Parathyroid adenoma (tissue), 2 donors: ENCODE results near the gene TF.

ENCODE experiments used
- H2AFZ ChIP-seq: fragments of 300-600 bp; sonication (generic); one replicate; pipeline ENCODE4 v1.7.0; 2017; ENCODE audit warnings: antibody characterized with exemption, mild to moderate bottlenecking
- H3K27ac ChIP-seq: fragments of 300-600 bp; sonication (generic); one replicate; pipeline ENCODE4 v1.7.0; 2017
- H3K27me3 ChIP-seq: fragments of 300-600 bp; sonication (generic); one replicate; pipeline ENCODE4 v1.7.0; 2017; ENCODE audit warnings: low read length; ENCODE audit not compliant: control insufficient read depth, insufficient read depth
- H3K36me3 ChIP-seq: fragments of 300-600 bp; sonication (generic); one replicate; pipeline ENCODE4 v1.7.0; 2017; ENCODE audit warnings: low read length; ENCODE audit not compliant: control insufficient read depth, insufficient read depth
- H3K4me1 ChIP-seq: fragments of 300-600 bp; sonication (generic); one replicate; pipeline ENCODE4 v1.7.0; 2017; ENCODE audit warnings: control low read depth
- H3K4me2 ChIP-seq: fragments of 300-600 bp; sonication (generic); one replicate; pipeline ENCODE4 v1.7.0; 2017; ENCODE audit warnings: low read length
- H3K4me3 ChIP-seq: fragments of 300-600 bp; sonication (generic); one replicate; pipeline ENCODE4 v1.7.0; 2017; ENCODE audit warnings: low read depth, low read length
- H3K79me2 ChIP-seq: fragments of 300-600 bp; sonication (generic); one replicate; pipeline ENCODE4 v1.7.0; 2017; ENCODE audit warnings: control low read depth
- H3K9ac ChIP-seq: fragments of 300-600 bp; sonication (generic); one replicate; pipeline ENCODE4 v1.7.0; 2017; ENCODE audit warnings: mild to moderate bottlenecking
- H3K9me3 ChIP-seq: fragments of 300-600 bp; sonication (generic); one replicate; pipeline ENCODE4 v1.7.0; 2017; ENCODE audit warnings: low read length; ENCODE audit not compliant: control insufficient read depth
- TF ChIP-seq, protein P1 (sequence below): fragments of 300-600 bp; sonication (generic); IDR thresholded peaks from one replicate; pipeline ENCODE4 v1.7.0; 2017; ENCODE audit warnings: antibody characterized with exemption, mild to moderate bottlenecking
- donor health status: primary hyperparathyroidism.

The TF gene

DNA sequence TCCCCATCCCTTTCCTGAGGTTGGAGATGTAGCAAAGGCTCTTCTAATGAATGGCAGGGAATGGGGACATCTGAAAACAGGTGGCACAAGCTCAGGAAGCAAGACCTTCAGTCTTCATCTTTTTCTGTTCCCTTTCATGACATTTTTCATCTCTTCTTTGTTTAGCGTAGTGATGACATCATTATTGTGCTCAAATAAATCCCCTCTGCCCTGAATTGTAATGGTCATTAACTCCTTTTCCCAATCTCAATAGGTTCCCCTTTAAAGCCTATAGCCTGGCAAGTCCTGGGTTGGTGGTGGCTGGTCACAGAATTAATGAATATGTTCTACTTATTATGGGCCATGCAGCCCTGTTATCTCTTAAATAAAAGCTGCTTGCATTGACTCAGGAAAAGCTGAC, 21.4 kb downstream of the TF start:
- Histone ChIP-seq H3K79me2 (no peaks in the 10 kb centered on the region), H3K27me3 (no peaks in the 10 kb centered on the region), H2AFZ (no peak overlapping the region), H3K36me3 (no peaks in the 10 kb centered on the region), H3K4me2 (no peak overlapping the region), H3K9ac (no peak overlapping the region), H3K4me1 (no peaks in the 10 kb centered on the region), H3K27ac (no peak overlapping the region), H3K4me3 (no peak overlapping the region), H3K9me3 (no peaks in the 10 kb centered on the region)
- TF ChIP-seq, protein P1, sequence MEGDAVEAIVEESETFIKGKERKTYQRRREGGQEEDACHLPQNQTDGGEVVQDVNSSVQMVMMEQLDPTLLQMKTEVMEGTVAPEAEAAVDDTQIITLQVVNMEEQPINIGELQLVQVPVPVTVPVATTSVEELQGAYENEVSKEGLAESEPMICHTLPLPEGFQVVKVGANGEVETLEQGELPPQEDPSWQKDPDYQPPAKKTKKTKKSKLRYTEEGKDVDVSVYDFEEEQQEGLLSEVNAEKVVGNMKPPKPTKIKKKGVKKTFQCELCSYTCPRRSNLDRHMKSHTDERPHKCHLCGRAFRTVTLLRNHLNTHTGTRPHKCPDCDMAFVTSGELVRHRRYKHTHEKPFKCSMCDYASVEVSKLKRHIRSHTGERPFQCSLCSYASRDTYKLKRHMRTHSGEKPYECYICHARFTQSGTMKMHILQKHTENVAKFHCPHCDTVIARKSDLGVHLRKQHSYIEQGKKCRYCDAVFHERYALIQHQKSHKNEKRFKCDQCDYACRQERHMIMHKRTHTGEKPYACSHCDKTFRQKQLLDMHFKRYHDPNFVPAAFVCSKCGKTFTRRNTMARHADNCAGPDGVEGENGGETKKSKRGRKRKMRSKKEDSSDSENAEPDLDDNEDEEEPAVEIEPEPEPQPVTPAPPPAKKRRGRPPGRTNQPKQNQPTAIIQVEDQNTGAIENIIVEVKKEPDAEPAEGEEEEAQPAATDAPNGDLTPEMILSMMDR, result no peak

DNA sequence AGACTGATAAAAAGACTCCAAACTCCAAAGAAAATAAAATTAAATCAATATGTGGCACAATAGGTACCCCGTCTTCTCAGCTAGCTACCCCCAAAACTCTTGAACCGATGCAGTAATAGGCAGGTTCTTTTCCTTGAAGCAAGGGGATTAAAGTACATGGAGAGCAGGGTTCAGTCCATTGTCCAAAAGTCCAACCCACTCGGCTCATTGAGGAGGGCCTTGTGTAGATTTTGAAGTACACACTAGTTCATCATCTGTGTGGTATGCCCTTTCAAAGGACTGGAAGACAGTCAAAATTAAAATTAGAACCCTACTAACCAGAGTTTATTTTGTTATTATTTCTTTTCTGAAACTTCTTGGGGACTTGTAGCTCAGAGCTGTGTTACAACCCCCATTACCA, 23.3 kb downstream of the TF start:
- no peak overlapping the region for H3K4me2 ChIP-seq
- H3K79me2 ChIP-seq, result no peaks in the 10 kb centered on the region
- H3K4me3 ChIP-seq, result no peak overlapping the region
- no peak overlapping the region for H2AFZ ChIP-seq
- no peaks in the 10 kb centered on the region for H3K27me3 ChIP-seq
- no peak overlapping the region for H3K9ac ChIP-seq
- no peaks in the 10 kb centered on the region for H3K36me3 ChIP-seq
- H3K9me3 ChIP-seq, result no peaks in the 10 kb centered on the region
- no peak overlapping the region for H3K27ac ChIP-seq
- TF ChIP-seq, protein P1, result no peak
- H3K4me1 ChIP-seq, result no peaks in the 10 kb centered on the region

DNA sequence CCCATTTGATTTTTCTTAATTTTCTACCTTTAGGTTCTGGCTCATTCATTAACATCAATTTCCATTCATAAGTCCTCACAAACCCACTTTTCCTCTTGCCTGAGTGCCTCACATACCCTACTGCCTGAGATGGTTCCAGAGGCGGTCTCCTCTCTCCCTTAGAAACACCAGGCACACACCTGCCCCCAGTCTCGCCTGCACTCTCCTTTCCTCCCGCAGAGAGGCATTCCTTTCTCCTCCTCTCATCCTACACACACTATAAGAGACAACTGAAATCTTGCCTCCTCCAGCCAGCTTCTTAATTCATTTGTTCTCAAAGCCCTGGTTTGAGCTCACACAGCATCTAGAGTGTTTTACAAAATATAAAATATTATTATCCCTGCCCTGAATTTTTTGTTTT, 27.5 kb downstream of the TF start:
- Histone ChIP-seq H3K36me3 (no peaks in the 10 kb centered on the region), H3K27me3 (no peaks in the 10 kb centered on the region), H3K79me2 (no peaks in the 10 kb centered on the region), H3K4me2 (no peak overlapping the region), H3K27ac (no peak overlapping the region), H3K9ac (no peak overlapping the region), H3K9me3 (no peaks in the 10 kb centered on the region), H3K4me1 (no peaks in the 10 kb centered on the region), H3K4me3 (no peak overlapping the region), H2AFZ (no peak overlapping the region)
- TF ChIP-seq, protein P1, result no peak

DNA sequence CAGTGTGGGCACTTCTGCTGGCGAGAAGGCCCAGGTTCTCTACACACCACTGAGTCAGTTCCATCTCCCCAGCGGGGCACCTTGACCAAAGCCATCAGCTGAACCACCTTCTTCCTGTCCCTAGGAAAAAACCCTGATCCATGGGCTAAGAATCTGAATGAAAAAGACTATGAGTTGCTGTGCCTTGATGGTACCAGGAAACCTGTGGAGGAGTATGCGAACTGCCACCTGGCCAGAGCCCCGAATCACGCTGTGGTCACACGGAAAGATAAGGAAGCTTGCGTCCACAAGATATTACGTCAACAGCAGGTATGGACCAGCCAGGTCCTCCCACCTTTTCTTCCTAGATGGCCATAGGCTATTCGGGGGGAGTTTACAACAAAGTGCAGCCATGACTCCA, 29.1 kb downstream of the TF start:
- no peaks in the 10 kb centered on the region for H3K36me3 ChIP-seq
- no peaks in the 10 kb centered on the region for H3K4me1 ChIP-seq
- H3K79me2 ChIP-seq, result no peaks in the 10 kb centered on the region
- no peaks in the 10 kb centered on the region for H3K27me3 ChIP-seq
- H3K4me2 ChIP-seq, result no peak overlapping the region
- no peak overlapping the region for H2AFZ ChIP-seq
- H3K4me3 ChIP-seq, result no peak overlapping the region
- no peaks in the 10 kb centered on the region for H3K9me3 ChIP-seq
- TF ChIP-seq, protein P1, result no peak
- H3K9ac ChIP-seq, result no peak overlapping the region
- no peak overlapping the region for H3K27ac ChIP-seq

DNA sequence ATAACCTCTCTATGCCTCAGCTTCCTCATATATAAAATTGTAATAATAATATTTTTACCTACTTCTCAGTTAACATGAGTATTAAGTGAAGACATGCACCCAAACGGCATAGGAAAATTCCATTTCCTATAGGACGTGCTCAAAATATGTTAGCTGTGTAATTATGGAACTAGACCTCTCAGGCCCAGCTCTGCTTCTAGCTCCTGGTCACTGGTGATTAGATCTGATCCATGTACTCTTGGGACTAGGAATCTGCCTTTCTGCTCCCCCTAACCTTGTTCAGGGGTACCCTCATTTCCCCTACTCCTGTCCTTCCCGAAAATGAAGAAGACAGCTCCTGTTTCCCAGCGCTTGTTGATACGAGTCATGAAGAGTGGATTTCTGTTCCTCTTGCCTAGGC, 29.6 kb downstream of the TF start:
- H3K9ac ChIP-seq, result no peak overlapping the region
- H3K4me3 ChIP-seq, result no peak overlapping the region
- H3K9me3 ChIP-seq, result no peaks in the 10 kb centered on the region
- H3K4me2 ChIP-seq, result no peak overlapping the region
- TF ChIP-seq, protein P1, result no peak
- H3K27me3 ChIP-seq, result no peaks in the 10 kb centered on the region
- no peaks in the 10 kb centered on the region for H3K4me1 ChIP-seq
- H3K36me3 ChIP-seq, result no peaks in the 10 kb centered on the region
- H3K79me2 ChIP-seq, result no peaks in the 10 kb centered on the region
- H2AFZ ChIP-seq, result no peak overlapping the region
- no peak overlapping the region for H3K27ac ChIP-seq
